GM04503 (cell line): ENCODE measurements around the gene ANKFN1.
"Not testable (repeated sequence)": the region's sequence is repeated elsewhere in the genome, so short reads cannot be mapped to it uniquely, and the experiment has no call there.

ENCODE experiments used
- DNase-seq: peaks from one replicate; pipeline ENCODE4 v3.0.0-alpha.2; 2012; ENCODE audit warnings: low read depth

The ANKFN1 gene

GRCh38 chr17:56288786-56289185 lies 135.5 kb downstream of the ANKFN1 start:
- not testable (repeated sequence) for DNase-seq

GRCh38 chr17:56289321-56289720 lies 136.0 kb downstream of the ANKFN1 start:
- DNase-seq, result peak; percentile 48

GRCh38 chr17:56290101-56290801 lies 137.0 kb downstream of the ANKFN1 start:
- no peak for DNase-seq

- DNase-seq, result no peak
These were observed 137.5 kb downstream of the ANKFN1 start for GRCh38 chr17:56290802-56291118.

GRCh38 chr17:56291226-56291805 lies 138.0 kb downstream of the ANKFN1 start:
- no peak for DNase-seq

GRCh38 chr17:56292010-56292409 lies 138.7 kb downstream of the ANKFN1 start:
- peak; percentile 64 for DNase-seq

GRCh38 chr17:56292578-56292977 lies 139.3 kb downstream of the ANKFN1 start:
- no peak for DNase-seq

- DNase-seq, result no peak
These were observed 143.9 kb downstream of the ANKFN1 start for GRCh38 chr17:56297184-56297583.

GRCh38 chr17:56298846-56299245 lies 145.6 kb downstream of the ANKFN1 start:
- no peak for DNase-seq

GRCh38 chr17:56300144-56300543 lies 146.9 kb downstream of the ANKFN1 start:
- DNase-seq, result no peak

GRCh38 chr17:56305007-56305406 lies 151.7 kb downstream of the ANKFN1 start:
- no peak for DNase-seq

GRCh38 chr17:56309897-56310296 lies 156.6 kb downstream of the ANKFN1 start:
- no peak for DNase-seq

- DNase-seq, result no peak
These were observed 157.5 kb downstream of the ANKFN1 start for GRCh38 chr17:56310782-56311181.

- DNase-seq, result no peak
These were observed 159.9 kb downstream of the ANKFN1 start for GRCh38 chr17:56313201-56313600.

- no peak for DNase-seq
These were observed 160.8 kb downstream of the ANKFN1 start for GRCh38 chr17:56314026-56314425.

GRCh38 chr17:56314984-56315602 lies 161.8 kb downstream of the ANKFN1 start:
- DNase-seq, result no peak

GRCh38 chr17:56316604-56317003 lies 163.3 kb downstream of the ANKFN1 start:
- DNase-seq, result no peak

- no peak for DNase-seq
These were observed 164.3 kb downstream of the ANKFN1 start for GRCh38 chr17:56317351-56318208.

GRCh38 chr17:56319531-56319930 lies 166.3 kb downstream of the ANKFN1 start:
- DNase-seq, result no peak

- DNase-seq, result no peak
These were observed 167.2 kb downstream of the ANKFN1 start for GRCh38 chr17:56320443-56320842.

GRCh38 chr17:56322991-56323390 lies 169.7 kb downstream of the ANKFN1 start:
- DNase-seq, result no peak

GRCh38 chr17:56324676-56325075 lies 171.4 kb downstream of the ANKFN1 start:
- no peak for DNase-seq
